ENCODE measurements around the gene TTLL5.

DNA sequence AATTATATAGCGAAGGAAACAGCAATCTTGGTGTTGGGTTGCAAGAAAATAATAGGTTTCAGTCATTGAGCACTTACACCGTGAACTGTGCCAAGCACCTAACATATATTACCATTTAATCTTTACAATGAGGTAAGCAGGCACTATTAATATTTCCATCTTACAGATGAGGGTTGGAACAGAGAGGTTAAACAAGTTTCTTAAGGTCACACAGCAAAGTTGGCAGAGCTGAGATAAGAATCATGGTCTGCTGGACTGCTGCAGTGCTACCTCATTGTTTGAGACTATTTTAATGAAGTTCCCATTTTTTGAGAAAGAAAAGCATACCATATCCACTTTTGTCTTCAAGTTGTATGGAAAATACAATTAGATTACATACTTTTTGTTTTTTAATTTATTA, 2.1 kb upstream of the TTLL5 start:
- no peak for TF ChIP-seq EZH2phosphoT487 (IDR thresholded peaks at IDR 0.05; ENCODE audit: borderline replicate concordance, low read length)
- TF ChIP-seq CTCF (IDR thresholded peaks at IDR 0.05; ENCODE audit: low read depth, low read length, poor library complexity, severe bottlenecking): no peak

Data from DOHH2 (cell line).